GM21515 (cell line): ENCODE data around the gene ADM.

Source experiments
- ATAC-seq: cut with Tn5 transposase; IDR thresholded peaks from one replicate; pipeline ENCODE4 v1.9.1; 2021; ENCODE audit not compliant: unreplicated experiment

Gene ADM

DNA sequence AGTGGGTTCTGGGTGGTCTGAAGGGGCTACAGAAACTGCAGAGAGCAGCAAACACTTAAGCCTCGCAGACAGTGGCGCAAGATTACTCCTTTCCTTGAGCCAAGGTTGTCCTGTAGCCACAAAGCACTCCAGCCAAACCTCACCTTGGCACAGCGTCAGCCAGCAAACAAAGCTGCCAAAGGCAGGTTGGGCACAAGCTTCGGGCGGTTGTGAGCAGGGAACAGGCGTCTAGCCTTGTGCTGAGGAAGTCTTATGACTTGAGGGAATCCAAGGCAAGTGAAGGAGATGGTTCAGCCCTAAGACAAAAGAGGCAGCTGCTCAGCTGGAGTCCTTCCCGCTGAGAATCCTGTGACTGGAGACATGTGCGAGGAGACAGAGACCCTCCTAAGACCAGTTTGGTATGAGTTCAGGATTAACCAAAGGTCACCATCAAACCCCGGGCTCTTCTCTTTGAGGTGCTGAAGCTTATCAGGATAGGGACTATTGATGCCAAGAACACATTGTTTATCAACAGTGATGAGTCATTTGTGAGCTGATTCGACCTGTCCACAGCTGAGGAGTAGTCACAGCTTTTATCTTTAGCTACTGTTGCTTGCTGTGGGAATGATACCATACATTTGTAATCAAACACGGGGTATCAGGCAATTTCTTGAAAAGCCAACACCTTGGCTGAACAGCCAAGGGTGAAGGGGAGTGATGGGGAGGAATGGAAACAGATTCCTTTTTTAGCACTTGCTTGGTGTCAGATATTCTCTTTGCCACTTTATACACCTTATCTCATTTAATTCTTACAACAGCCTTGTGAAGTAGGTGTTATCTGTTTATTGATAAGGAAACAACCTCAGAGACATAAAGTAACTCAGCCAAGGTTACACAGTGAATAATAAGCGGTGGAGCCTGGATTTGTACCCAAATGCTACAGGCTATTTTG lies 4.6 kb downstream of the ADM start:
- ATAC-seq, result no peak

DNA sequence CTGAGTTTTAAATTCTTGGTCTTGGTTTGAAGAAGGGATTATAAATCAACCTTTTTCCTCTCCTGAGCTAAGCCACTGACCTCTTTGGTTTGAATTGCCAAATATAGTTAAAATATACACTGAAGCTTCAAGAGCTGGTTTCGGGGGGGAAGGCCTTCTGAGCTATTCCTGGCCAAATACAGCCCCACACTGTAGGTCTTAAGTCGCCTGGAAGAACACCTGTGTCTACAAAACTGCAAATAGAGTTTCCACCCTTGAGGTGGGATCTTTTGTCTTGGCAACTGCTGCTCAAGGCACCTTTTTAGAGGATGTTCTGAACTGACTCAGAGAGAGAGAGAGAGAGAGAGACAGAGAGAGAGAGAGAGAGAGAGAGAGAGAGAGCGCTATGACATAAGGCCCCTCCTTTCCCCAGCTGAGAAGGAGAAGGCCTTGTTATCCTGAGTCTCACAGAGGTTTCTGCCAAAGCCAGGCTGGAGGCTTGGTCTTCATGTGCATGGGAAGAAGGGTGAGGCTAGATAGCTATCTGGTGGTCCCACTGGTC lies 5.5 kb downstream of the ADM start:
- ATAC-seq, result no peak

DNA sequence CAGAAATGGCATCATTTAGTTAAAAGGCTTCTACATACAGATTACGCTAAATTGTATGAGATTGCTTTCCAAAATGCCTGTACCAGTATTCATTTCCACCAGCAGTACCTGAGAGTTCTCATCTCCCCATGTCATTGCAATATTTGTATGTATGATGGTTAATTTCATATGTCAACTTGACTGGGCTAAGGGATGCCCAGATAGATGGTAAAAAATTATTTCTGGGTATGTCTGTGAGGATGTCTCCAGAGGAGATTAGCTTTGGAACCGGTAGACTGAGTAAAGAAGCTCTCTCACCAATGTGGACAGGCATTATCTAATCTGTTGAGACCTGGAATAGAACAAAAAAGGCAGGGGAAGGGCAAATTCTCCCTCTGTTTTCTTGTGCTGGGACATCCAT lies 6.9 kb downstream of the ADM start:
- no peak for ATAC-seq

DNA sequence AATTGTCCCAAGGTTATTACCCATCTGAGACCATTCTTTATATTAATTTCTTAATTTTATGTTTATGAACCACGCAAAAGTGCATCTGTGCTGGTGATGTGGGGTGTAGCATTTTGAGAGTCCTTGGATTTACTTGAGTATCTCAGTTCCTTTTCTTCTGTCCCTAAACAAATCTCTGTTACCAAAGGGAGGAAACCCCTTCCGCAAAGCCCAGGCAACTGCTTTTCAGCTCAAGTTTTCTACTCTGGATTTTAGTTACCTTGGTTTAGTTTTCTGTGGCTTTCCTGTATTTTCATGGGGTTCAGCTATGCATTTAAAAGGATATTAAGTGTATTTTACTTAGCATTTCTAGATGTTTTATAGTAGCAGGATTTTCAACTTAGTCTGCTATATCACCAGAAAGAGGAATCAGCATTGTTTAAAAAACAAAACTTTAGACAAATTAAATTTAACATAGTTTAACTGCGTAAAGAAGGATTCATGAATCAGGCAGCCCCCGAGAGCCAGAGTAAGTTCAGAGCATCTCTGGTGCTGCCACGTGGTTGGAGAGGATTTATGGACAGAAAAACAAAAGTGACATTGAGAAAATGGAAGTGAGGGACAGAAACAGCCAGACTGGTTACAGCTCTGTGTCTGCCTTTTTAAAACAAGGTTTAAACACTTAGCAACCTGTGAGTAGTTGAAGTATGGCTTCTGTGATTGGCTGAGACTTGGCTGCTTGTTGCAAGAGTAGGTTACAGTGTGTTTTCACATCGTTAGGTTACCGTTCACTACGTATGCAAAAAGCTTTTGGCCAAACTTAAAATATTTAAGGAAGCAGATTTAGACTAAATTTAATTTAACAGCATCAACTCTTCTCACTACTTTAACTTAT lies 9.6 kb downstream of the ADM start:
- ATAC-seq, result peak; percentile 78

DNA sequence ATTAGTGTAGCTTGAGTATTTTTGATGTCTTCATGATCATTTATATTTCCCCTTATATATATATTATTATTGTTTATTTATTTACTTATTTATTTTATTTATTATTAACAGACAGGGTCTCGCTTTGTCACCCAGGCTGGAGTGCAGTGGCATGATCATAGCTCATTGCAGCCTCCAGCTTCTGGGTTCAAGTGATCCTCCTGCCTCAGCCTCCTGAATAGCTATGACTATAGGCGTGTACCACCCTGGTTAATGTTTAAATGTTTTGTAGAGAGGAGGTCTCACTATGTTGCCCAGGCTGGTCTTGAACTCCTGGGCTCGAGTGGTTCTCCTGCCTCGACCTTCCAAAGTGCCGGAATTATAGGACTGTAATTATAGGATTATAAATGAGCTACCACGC lies 10.2 kb downstream of the ADM start:
- ATAC-seq, result no peak

DNA sequence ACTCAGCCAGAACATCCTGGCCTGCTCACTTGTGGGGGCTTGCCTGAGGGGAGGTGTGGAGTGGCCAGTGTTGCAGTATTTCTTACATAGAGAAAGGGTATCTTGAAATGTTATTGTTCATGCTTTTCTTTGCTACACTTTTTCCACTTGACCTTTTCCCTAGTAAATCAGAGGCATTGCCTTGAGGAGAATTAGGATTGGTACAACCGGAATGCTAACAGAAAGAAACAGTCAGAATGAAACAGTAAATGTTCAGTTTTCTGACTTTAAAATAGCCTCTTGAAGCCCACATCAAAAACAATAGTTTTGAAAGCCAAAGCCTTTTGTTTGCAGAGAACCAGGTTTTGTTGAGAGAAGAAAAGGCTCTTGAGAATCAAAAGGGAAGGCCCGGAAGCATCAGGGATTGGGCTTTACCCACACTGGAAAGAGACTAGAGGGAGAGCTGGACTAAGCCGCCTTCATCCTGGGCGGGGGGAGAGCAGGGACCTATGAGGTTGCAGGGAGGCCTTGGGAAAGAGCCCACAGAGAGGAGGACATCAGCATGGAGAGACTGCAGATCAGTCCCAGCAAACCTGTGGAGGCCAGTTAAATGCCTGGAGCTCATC lies 12.4 kb downstream of the ADM start:
- peak; percentile 20 for ATAC-seq

DNA sequence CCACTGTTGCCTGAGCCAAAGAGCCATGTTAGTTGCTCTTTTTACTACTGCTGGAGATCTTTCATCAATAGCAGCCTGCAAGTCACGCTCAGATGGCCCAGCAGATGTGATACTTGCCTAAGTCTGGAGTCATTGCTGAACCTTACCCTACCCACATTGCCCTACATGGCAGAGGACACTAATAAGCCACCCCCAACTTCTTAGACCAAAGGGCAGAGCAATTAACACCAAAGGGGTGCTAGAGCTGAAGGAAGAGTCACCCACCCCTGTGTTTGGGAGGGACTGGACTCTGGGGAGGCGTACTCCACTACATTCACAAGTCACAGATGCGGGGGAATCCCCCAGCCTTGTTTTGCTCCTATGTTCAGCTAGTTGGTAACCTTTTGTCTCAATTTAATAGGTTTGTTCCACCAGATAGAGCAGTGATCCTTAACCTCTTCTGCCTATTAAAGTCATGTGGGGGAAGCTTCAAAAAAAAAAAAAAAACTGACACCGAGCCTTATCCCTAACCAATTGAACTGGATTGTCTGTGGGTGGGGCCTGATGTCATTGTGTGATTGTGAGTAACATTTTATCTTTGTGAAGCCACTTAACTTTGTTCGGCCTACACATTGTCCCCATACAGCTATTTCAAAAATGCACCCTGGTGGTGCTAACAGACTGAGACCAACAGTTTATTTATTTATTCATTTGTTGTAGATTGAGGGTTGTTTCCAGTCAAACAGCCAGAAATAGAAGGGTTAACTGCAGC lies 13.1 kb downstream of the ADM start:
- ATAC-seq, result peak; percentile 47

DNA sequence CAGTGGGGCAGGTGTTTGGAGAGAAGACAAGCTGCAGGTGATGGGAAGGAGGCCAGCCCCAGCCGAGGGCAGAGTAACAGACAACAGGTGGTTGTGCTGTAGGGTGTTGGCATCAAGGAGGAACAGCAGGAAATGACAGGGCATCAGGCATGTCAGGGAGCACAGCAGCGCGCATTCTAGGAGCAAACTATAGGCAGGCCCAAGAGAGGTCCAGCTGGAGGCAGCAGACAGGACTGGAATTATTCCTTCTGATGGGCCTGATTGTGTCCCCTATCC lies 13.6 kb downstream of the ADM start:
- ATAC-seq, result no peak

DNA sequence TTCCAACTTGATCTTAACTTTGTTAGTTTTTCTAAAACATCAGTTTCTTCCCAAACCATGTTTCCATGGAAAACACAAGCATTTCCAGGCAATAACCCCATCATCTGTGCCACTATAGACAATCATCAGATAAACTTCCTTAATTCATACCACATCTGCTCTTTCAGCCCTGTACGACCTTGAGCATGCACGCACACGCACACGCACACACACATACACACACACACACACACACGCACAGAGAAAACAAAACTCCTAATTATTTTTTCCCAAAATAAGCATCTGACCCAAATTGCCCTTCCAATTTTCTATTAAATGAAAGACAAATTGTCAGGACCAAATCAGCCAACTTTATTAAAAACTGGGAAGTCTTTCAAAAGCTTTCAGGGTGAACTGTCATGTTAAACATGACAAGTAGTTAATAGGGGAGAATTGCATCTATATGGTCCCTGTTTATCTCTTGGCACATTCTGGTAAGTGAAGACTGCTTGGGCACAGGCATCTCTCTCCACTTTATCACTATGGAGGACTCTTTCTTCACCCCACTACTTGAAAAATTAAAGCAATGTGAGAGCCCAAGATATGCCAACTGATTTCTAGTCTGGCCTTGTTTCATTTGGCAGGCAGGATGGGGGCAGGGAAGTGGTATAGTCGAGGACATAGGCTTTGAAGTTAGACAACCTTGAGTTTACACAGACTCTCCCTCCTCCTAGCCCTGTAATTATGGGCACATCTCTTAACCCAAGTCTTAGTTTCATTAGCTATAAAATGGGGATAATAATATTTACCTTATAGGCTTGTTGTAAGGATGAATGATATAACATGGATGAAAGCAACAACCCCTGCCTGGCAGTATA lies 15.1 kb downstream of the ADM start:
- no peak for ATAC-seq

DNA sequence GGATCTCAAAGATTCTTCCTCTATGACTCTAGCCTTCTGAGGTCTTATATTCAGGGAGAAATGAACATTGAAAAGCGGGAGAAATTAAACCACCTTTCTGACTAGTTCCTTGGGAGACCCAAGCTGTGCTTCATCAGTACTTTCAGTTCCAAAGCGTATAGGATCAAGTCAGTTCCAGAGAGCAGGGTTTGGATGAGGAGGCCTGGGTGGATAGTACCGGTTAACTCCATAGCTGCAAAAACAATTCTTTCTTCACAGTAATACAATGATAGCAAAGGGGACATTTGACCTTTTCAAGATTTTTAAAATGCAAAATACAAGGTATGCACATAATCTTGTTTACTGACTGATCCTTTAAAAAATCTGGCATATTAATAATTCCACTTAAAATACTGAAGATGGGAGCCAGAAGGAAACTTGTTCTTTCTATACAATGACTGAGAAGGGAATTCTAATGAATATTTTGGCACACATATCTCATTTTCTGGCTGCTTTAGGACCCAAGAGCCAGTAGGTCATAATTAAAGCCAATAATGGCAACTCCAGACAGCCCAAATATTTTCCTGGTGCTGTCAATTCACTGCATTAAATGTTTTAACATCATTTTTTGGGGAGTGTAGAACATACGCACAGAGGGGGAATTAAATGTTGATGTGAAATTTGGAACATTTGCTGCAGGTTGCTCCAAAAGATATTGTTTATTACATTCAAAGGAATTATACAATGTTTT lies 16.0 kb downstream of the ADM start:
- no peak for ATAC-seq

DNA sequence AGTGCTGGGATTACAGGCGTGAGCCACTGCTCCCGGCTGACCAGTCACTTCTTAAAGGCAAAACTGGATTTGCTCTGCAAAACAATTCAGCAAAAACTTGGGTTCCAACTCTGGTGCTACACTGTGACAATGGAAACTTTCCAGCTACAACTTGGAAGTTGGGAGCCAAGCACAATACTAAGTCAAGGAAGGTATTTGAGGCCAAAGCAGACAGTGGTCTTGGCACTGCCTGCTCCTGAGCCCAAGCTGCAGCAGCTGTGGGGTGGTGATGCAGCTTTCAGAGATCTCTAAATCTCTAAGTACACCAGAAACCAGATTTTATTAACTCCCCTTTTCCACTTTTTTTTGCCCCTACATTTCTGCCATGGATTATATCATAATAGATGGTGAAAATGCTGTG lies 17.5 kb downstream of the ADM start:
- ATAC-seq, result no peak

DNA sequence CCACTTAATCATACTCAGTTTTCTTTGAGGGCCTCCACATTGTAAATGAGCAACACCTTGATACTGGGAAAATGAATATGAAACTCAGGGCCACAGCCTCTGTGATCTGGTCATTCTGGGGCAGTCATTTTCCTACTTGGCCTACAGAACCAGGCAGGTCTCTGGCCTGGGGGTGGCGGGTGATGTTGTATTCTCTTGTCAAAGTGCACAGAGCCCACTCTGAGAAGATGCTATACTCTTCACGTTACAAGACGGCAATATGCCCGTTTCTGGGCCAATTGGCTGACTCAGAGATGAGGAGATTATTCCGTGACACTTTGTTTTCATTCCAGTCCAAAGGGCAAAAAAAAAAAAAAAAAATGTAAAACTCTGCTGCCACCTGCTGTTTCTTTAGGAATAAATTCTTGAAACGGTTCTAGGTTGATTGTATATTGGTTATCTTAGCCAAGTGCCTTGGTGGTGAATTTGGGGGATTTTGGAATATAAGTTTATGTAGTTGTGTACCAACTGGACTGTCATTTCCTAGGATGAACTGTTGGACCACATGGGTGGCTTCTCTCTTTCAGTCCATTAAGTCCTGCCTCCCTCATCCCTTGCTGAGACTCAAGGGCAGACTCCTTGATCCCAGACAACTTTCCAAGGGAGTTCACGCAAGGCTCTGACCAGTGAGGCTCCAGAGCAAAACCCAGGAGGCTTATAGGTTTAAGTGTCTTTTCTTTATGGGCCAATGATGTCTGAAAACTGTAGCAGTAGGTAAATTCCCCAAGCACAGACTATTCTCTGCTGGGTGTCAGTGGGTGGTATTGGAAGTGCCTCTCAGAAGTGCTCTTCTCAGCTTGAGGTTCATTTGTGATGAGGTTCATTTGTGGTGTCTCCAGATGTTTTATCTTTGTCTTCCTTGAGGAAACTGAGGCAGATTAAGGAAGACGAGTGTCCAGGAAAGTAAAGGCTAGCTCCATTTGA lies 18.2 kb downstream of the ADM start:
- no peak for ATAC-seq

DNA sequence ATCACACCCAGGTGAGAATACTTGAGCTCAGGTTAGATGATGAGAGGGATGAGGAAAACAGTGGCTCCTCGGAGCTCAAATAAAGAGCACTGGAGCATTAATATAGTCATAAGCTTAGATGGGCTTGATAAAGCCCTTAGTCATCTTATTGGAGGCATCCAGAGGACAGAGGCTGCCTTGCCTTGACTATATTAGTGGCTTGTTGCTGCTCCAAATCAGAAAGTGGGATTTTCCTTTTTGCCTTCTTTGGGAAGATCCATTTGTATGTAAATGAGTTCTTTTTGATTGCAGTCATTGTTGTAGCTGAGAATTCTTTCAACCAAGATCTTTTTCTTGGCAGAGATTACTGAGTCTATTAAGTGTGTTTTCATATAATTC lies 18.9 kb downstream of the ADM start:
- ATAC-seq, result no peak

DNA sequence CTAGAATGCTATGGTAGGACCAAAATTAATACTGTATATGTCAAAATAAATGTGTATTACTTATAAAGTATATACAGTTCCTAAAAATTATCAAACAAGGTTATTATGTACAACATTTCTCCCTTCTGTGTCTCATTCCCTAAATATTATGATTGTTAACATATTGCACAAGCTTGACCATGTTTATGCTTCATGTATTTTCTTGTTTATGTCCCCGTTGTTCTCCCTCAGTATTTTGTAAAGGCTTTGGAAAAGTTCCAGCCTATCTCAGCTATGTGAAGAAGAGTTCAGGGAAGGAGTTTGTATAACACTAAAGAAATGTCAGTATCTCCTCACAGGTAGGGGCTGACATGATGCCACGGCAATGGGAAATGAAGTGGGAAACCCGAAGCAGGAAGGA lies 19.6 kb downstream of the ADM start:
- no peak for ATAC-seq

DNA sequence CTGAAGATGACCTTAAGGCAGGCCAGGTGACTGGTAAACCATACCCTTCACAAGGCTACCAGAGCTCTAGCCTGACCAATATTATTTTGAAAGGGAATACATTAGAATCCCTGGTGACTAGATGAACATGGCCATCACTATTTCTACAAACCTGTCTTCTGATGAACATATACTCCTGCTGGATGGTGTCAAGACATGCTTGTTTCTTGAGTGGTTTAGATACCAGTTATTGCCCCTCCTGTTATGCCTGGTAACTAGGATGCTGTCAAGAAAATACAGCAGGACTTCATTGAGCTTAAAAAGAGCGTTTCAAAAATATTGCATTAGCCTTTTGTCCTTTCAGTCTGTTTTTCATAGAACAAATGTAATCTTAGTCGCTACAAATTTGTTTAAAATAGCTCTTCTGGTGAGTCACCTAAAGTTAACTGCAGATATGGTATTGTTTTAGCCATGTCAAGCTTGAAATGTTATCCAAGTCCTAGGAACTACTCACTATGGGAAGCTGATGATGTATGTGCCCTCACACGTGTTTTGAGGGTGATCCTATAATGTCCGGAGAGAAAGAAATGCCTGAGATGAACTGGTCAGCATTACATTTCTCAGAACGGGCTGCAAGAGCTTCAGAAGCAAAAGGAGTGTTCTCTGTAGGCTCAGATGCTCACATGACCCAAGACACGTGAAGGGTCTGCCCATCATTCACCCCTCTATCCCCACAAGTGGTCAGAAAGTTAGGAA lies 20.6 kb downstream of the ADM start:
- ATAC-seq, result no peak

DNA sequence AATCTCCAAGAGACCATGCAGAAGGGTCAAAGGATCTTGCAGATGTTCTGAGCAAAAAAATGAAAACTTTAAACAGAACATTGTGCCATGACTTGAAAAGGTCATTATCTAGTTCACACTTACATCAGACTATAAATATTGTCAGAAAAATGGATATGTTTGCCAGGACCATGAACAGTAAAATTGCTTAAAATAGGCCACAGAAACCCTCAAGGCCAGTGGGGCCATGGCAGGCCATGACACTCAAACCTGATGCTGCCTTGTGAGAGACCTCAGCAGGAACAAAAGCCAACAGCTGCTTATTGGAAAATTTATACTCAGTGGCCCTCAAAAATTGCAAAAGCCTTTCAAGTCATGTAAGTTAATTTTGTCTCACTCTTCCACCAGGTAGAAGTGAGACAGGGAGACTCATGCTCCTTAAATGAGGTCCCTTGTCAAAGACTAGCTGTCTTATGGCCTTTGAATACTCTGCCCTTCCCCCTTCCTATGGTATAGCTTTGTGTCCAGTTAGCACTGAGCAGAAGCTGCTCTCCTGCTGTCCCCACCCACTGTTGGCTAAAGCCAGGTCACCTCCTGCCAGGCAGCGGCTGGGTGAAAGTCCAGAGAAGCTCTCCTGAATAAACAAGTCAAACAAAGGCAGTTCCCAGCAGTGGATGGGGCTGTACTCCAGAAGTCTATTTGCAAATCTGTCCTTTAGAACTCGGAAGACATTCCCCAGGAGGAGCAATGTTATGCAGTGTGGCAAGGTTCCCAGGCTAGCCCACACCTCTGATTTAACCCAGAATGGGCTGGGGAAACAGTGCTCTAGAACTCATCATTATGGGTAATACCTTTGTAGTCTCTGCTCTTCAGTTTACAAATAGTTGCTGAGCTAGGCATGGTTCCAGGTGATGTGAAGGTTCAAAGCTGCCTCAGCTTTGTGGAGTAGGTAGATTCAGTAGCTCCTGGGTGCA lies 21.4 kb downstream of the ADM start:
- ATAC-seq, result no peak
